GM23338 (cell line): Measurements from ENCODE around the gene CTNNA3. TPM values are rescaled to one million over a fixed set of nuclear protein-coding genes. Genes with fewer than 3 reads are reported as not detected.

Experiments
- ATAC-seq: fragments of 200-7000 bp; cut with Tn5 transposase; 3 replicates; pipeline ENCODE4 v1.9.1; 2020
- DNase-seq: peaks from one replicate; pipeline ENCODE4 v3.0.0-alpha.2; 2015; ENCODE audit warnings: low spot score
- H2AFZ ChIP-seq: fragments of 200-600 bp; sonication (generic); 2 replicates; pipeline ENCODE4 v1.8.0; 2016; ENCODE audit warnings: antibody characterized with exemption, mild to moderate bottlenecking, moderate library complexity
- H3F3A ChIP-seq: fragments of 200-600 bp; sonication (generic); replicated peaks from 2 replicates; pipeline ENCODE4 v1.8.0; 2017; ENCODE audit warnings: antibody characterized with exemption, mixed run types, low read depth
- H3K27ac ChIP-seq: fragments of 200-600 bp; sonication (generic); 2 replicates; pipeline ENCODE4 v1.6.1; 2016; ENCODE audit warnings: low read depth
- H3K27me3 ChIP-seq: fragments of 200-600 bp; sonication (generic); 2 replicates; pipeline ENCODE4 v1.8.0; 2016; ENCODE audit warnings: mild to moderate bottlenecking, mixed run types, moderate library complexity; ENCODE audit not compliant: insufficient read depth
- H3K36me3 ChIP-seq: fragments of 200-600 bp; sonication (generic); 2 replicates; pipeline ENCODE4 v1.8.0; 2016; ENCODE audit warnings: mild to moderate bottlenecking; ENCODE audit not compliant: insufficient read depth
- H3K4me1 ChIP-seq: fragments of 200-600 bp; sonication (generic); 2 replicates; pipeline ENCODE4 v1.8.0; 2016; ENCODE audit warnings: mild to moderate bottlenecking, moderate library complexity; ENCODE audit not compliant: insufficient read depth
- H3K4me2 ChIP-seq: fragments of 200-600 bp; sonication (generic); 2 replicates; pipeline ENCODE4 v1.7.1; 2017; ENCODE audit warnings: mixed run types
- H3K4me3 ChIP-seq: fragments of 200-600 bp; sonication (generic); 2 replicates; pipeline ENCODE4 v1.6.1; 2016; ENCODE audit warnings: mixed run types
- H3K79me2 ChIP-seq: fragments of 200-600 bp; sonication (generic); replicated peaks from 2 replicates; pipeline ENCODE4 v1.8.0; 2017; ENCODE audit warnings: mild to moderate bottlenecking; ENCODE audit not compliant: insufficient read depth
- H3K9me2 ChIP-seq: fragments of 200-600 bp; sonication (generic); 2 replicates; pipeline ENCODE4 v1.8.0; 2017; ENCODE audit not compliant: insufficient read depth
- H4K20me1 ChIP-seq: fragments of 200-600 bp; sonication (generic); replicated peaks from 2 replicates; pipeline ENCODE4 v1.8.0; 2017; ENCODE audit warnings: mild to moderate bottlenecking; ENCODE audit not compliant: insufficient read depth
- H3K27ac Mint-ChIP-seq: 2 replicates; pipeline ENCODE4 v1.8.0; 2020; ENCODE audit warnings: inconsistent platforms, mild to moderate bottlenecking, moderate library complexity, mixed read lengths
- H3K27me3 Mint-ChIP-seq: 3 replicates; pipeline ENCODE4 v1.8.0; 2022; ENCODE audit warnings: low read depth, mild to moderate bottlenecking, moderate library complexity, mixed read lengths, inconsistent platforms; ENCODE audit not compliant: insufficient read depth, poor library complexity
- H3K36me3 Mint-ChIP-seq: 3 replicates; pipeline ENCODE4 v1.8.0; 2021; ENCODE audit warnings: low read depth, mild to moderate bottlenecking, inconsistent platforms, moderate library complexity, mixed read lengths
- H3K4me1 Mint-ChIP-seq: 3 replicates; pipeline ENCODE4 v1.8.0; 2020; ENCODE audit warnings: mild to moderate bottlenecking, inconsistent platforms, mixed read lengths
- H3K4me3 Mint-ChIP-seq: 3 replicates; pipeline ENCODE4 v1.8.0; 2021; ENCODE audit warnings: moderate library complexity, mild to moderate bottlenecking, inconsistent platforms, mixed read lengths
- H3K9me3 Mint-ChIP-seq: 3 replicates; pipeline ENCODE4 v1.8.0; 2020; ENCODE audit warnings: moderate library complexity, mild to moderate bottlenecking, inconsistent platforms, mixed read lengths
- CREB1 ChIP-seq: fragments of 250-450 bp; sonication (Bioruptor Pico); IDR thresholded peaks from 2 replicates; pipeline ENCODE4 v1.5.0; 2020; ENCODE audit warnings: low read depth, mild to moderate bottlenecking, moderate library complexity
- EZH2 ChIP-seq: fragments of 200-600 bp; sonication (generic); IDR thresholded peaks from one replicate; pipeline ENCODE4 v1.8.0; 2017; ENCODE audit warnings: antibody characterized with exemption, mild to moderate bottlenecking, low read depth; ENCODE audit not compliant: unreplicated experiment
- NANOG ChIP-seq: IDR thresholded peaks from 2 replicates; pipeline ENCODE4 v1.6.1; 2016; ENCODE audit warnings: antibody characterized with exemption, borderline replicate concordance
- REST ChIP-seq: IDR thresholded peaks from one replicate; pipeline ENCODE4 v1.6.1; 2018; ENCODE audit warnings: antibody characterized with exemption; ENCODE audit not compliant: unreplicated experiment
- ZNF114 ChIP-seq: fragments of 250-450 bp; sonication (Bioruptor Pico); IDR thresholded peaks from 2 replicates; pipeline ENCODE4 v1.5.0; 2020; ENCODE audit warnings: mild to moderate bottlenecking, moderate library complexity
- ZNF331 ChIP-seq: fragments of 250-450 bp; sonication (Bioruptor Pico); IDR thresholded peaks from 2 replicates; pipeline ENCODE4 v1.5.0; 2020; ENCODE audit warnings: low read depth, mild to moderate bottlenecking, moderate library complexity
- polyA plus RNA-seq: library from polyadenylated mRNA; unstranded; fragments of >200 nt; fragmentation: Nextera tagmentation; extraction: Ambion mirVana; gene quantifications from 2 replicates; pipeline ENCODE4 v1.2.1, GENCODE V29; 2016
- total RNA-seq: library from RNA; depleted of rRNA; stranded (reverse); fragments of >200 nt; shearing (Covaris generic); gene quantifications from 2 replicates; pipeline ENCODE4 v1.2.3, GENCODE V29; 2014
- TF ChIP-seq, protein P1 (sequence below): fragments of 250-450 bp; sonication (Bioruptor Pico); IDR thresholded peaks from 2 replicates; pipeline ENCODE4 v1.5.0; 2020; ENCODE audit warnings: mild to moderate bottlenecking, moderate library complexity
- TF ChIP-seq, protein P2 (sequence below): IDR thresholded peaks from 2 replicates; pipeline ENCODE4 v1.6.1; 2016; ENCODE audit warnings: antibody characterized with exemption
- TF ChIP-seq, protein P3 (sequence below), 2 experiments: fragments of 200-600 bp in 1 of 2; sonication (generic) in 1 of 2; conservative IDR thresholded peaks; 2 replicates each; pipeline versions ENCODE4 v1.5.1 to v1.6.1; 2016 to 2017; ENCODE audit warnings: antibody characterized with exemption in 2 of 2, low read depth in 2 of 2, mild to moderate bottlenecking in 2 of 2, moderate library complexity in 1 of 2

Gene CTNNA3
- total and polyA plus RNA-seq, 2 experiments from 2014 or later = 0.71 to 3.3 TPM

- H3K4me1 ChIP-seq = no peaks in the 10 kb centered on the region
- H3K4me3 ChIP-seq = no peak overlapping the region
- DNase-seq = no peak
- TF ChIP-seq ZNF114 (CRISPR knock-in tag) (no peak), CREB1 (CRISPR knock-in tag) (no peak), EZH2 (no peak), NANOG (no peak), ZNF331 (no peak), REST (no peak)
- TF ChIP-seq, protein P1, sequence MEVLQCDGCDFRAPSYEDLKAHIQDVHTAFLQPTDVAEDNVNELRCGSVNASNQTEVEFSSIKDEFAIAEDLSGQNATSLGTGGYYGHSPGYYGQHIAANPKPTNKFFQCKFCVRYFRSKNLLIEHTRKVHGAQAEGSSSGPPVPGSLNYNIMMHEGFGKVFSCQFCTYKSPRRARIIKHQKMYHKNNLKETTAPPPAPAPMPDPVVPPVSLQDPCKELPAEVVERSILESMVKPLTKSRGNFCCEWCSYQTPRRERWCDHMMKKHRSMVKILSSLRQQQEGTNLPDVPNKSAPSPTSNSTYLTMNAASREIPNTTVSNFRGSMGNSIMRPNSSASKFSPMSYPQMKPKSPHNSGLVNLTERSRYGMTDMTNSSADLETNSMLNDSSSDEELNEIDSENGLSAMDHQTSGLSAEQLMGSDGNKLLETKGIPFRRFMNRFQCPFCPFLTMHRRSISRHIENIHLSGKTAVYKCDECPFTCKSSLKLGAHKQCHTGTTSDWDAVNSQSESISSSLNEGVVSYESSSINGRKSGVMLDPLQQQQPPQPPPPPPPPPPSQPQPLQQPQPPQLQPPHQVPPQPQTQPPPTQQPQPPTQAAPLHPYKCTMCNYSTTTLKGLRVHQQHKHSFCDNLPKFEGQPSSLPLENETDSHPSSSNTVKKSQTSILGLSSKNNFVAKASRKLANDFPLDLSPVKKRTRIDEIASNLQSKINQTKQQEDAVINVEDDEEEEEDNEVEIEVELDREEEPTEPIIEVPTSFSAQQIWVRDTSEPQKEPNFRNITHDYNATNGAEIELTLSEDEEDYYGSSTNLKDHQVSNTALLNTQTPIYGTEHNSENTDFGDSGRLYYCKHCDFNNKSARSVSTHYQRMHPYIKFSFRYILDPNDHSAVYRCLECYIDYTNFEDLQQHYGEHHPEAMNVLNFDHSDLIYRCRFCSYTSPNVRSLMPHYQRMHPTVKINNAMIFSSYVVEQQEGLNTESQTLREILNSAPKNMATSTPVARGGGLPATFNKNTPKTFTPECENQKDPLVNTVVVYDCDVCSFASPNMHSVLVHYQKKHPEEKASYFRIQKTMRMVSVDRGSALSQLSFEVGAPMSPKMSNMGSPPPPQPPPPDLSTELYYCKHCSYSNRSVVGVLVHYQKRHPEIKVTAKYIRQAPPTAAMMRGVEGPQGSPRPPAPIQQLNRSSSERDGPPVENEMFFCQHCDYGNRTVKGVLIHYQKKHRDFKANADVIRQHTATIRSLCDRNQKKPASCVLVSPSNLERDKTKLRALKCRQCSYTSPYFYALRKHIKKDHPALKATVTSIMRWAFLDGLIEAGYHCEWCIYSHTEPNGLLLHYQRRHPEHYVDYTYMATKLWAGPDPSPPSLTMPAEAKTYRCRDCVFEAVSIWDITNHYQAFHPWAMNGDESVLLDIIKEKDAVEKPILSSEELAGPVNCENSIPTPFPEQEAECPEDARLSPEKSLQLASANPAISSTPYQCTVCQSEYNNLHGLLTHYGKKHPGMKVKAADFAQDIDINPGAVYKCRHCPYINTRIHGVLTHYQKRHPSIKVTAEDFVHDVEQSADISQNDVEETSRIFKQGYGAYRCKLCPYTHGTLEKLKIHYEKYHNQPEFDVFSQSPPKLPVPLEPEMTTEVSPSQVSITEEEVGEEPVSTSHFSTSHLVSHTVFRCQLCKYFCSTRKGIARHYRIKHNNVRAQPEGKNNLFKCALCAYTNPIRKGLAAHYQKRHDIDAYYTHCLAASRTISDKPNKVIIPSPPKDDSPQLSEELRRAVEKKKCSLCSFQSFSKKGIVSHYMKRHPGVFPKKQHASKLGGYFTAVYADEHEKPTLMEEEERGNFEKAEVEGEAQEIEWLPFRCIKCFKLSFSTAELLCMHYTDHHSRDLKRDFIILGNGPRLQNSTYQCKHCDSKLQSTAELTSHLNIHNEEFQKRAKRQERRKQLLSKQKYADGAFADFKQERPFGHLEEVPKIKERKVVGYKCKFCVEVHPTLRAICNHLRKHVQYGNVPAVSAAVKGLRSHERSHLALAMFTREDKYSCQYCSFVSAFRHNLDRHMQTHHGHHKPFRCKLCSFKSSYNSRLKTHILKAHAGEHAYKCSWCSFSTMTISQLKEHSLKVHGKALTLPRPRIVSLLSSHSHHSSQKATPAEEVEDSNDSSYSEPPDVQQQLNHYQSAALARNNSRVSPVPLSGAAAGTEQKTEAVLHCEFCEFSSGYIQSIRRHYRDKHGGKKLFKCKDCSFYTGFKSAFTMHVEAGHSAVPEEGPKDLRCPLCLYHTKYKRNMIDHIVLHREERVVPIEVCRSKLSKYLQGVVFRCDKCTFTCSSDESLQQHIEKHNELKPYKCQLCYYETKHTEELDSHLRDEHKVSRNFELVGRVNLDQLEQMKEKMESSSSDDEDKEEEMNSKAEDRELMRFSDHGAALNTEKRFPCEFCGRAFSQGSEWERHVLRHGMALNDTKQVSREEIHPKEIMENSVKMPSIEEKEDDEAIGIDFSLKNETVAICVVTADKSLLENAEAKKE (CRISPR knock-in tag) = no peak
- TF ChIP-seq, protein P2, sequence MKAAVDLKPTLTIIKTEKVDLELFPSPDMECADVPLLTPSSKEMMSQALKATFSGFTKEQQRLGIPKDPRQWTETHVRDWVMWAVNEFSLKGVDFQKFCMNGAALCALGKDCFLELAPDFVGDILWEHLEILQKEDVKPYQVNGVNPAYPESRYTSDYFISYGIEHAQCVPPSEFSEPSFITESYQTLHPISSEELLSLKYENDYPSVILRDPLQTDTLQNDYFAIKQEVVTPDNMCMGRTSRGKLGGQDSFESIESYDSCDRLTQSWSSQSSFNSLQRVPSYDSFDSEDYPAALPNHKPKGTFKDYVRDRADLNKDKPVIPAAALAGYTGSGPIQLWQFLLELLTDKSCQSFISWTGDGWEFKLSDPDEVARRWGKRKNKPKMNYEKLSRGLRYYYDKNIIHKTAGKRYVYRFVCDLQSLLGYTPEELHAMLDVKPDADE = no peak
- TF ChIP-seq, protein P3, sequence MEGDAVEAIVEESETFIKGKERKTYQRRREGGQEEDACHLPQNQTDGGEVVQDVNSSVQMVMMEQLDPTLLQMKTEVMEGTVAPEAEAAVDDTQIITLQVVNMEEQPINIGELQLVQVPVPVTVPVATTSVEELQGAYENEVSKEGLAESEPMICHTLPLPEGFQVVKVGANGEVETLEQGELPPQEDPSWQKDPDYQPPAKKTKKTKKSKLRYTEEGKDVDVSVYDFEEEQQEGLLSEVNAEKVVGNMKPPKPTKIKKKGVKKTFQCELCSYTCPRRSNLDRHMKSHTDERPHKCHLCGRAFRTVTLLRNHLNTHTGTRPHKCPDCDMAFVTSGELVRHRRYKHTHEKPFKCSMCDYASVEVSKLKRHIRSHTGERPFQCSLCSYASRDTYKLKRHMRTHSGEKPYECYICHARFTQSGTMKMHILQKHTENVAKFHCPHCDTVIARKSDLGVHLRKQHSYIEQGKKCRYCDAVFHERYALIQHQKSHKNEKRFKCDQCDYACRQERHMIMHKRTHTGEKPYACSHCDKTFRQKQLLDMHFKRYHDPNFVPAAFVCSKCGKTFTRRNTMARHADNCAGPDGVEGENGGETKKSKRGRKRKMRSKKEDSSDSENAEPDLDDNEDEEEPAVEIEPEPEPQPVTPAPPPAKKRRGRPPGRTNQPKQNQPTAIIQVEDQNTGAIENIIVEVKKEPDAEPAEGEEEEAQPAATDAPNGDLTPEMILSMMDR (conservative IDR thresholded peaks at IDR 0.05; ENCODE audit: low read depth in 2 of 2) = no peak
- H3K9me2 ChIP-seq = no peaks in the 10 kb centered on the region
- no peaks in the 10 kb centered on the region for H3K27me3 Mint-ChIP-seq
- peaks cover 3% of the 10 kb centered on the region; the same call in 2 of the 3 replicates for H3K4me1 Mint-ChIP-seq
- H3K27ac ChIP-seq = no peak overlapping the region
- H3K79me2 ChIP-seq = no peaks in the 10 kb centered on the region
- no peak for ATAC-seq
- peaks cover 13% of the 10 kb centered on the region; the same call in 2 of the 3 replicates for H3K36me3 Mint-ChIP-seq
- H3K27me3 ChIP-seq = no peaks in the 10 kb centered on the region
- no peak overlapping the region for H2AFZ ChIP-seq
- H3K4me2 ChIP-seq = no peak overlapping the region
- H3K4me3 Mint-ChIP-seq = no peak overlapping the region
- H3K9me3 Mint-ChIP-seq = peaks cover 39% of the 10 kb centered on the region
- H3F3A ChIP-seq = no peaks in the 10 kb centered on the region
- H3K36me3 ChIP-seq = no peaks in the 10 kb centered on the region; the same call in 1 of the 2 replicates
- H4K20me1 ChIP-seq = no peaks in the 10 kb centered on the region
- H3K27ac Mint-ChIP-seq = no peak overlapping the region
Measured at GRCh38 chr10:67477868-67478267, 218.1 kb downstream of the CTNNA3 start.
